RWPE2 (cell line): ENCODE measurements around the gene HM13.

Experiments
- ATAC-seq: fragments of 200-7000 bp; cut with Tn5 transposase; 3 replicates; pipeline ENCODE4 v1.9.1; 2021; ENCODE audit warnings: low read depth
- DNase-seq: peaks from one replicate; pipeline ENCODE4 v3.0.0-alpha.2; 2020; ENCODE audit warnings: low spot score
- H3K27ac ChIP-seq: fragments of 450-650 bp; 2 replicates; pipeline ENCODE4 v1.5.1; 2017; ENCODE audit warnings: mild to moderate bottlenecking; ENCODE audit not compliant: poor library complexity, severe bottlenecking
- H3K27me3 ChIP-seq: fragments of 250-450 bp; sonication (Bioruptor Pico); 2 replicates; pipeline ENCODE4 v1.5.1; 2021; ENCODE audit warnings: mild to moderate bottlenecking, moderate library complexity; ENCODE audit not compliant: insufficient read depth, poor library complexity, severe bottlenecking
- H3K36me3 ChIP-seq: fragments of 250-450 bp; sonication (Bioruptor Pico); 2 replicates; pipeline ENCODE4 v1.5.1; 2020; ENCODE audit warnings: low read depth, mild to moderate bottlenecking, moderate library complexity
- H3K4me1 ChIP-seq: fragments of 250-450 bp; sonication (Bioruptor Pico); 2 replicates; pipeline ENCODE4 v1.5.1; 2021; ENCODE audit warnings: mild to moderate bottlenecking, moderate library complexity; ENCODE audit not compliant: insufficient read depth, poor library complexity, severe bottlenecking
- H3K4me3 ChIP-seq: fragments of 250-450 bp; sonication (Bioruptor Pico); 2 replicates; pipeline ENCODE4 v1.5.1; 2021; ENCODE audit warnings: mild to moderate bottlenecking, moderate library complexity; ENCODE audit not compliant: severe bottlenecking
- H3K9me3 ChIP-seq: fragments of 250-450 bp; sonication (Bioruptor Pico); 2 replicates; pipeline ENCODE4 v1.5.1; 2021; ENCODE audit warnings: mild to moderate bottlenecking, moderate library complexity; ENCODE audit not compliant: severe bottlenecking
- CTCF ChIP-seq: fragments of 450-650 bp; IDR thresholded peaks from one replicate; pipeline ENCODE4 v1.5.1; 2017; ENCODE audit warnings: mild to moderate bottlenecking, moderate library complexity; ENCODE audit not compliant: poor library complexity, severe bottlenecking

The HM13 gene

GRCh38 chr20:31547017-31547675 lies 32.9 kb downstream of the HM13 start:
- peak; percentile 98 for DNase-seq
- Histone ChIP-seq H3K27ac (peak overlapping the region; percentile 65), H3K27me3 (no peaks in the 10 kb centered on the region), H3K4me1 (peaks cover 4% of the 10 kb centered on the region), H3K4me3 (peak overlapping the region; percentile 49), H3K9me3 (no peaks in the 10 kb centered on the region), H3K36me3 (peaks cover 88% of the 10 kb centered on the region)
- TF ChIP-seq CTCF, result peak; percentile 38
- peak; percentile 73 for ATAC-seq

- DNase-seq, result no peak
- Histone ChIP-seq H3K27me3 (no peaks in the 10 kb centered on the region), H3K4me1 (peaks cover 3% of the 10 kb centered on the region), H3K9me3 (no peaks in the 10 kb centered on the region), H3K4me3 (peak overlapping the region; percentile 49), H3K27ac (peak overlapping the region; percentile 65), H3K36me3 (peaks cover 88% of the 10 kb centered on the region)
- TF ChIP-seq CTCF, result no peak
- ATAC-seq, result no peak
These were observed 33.6 kb downstream of the HM13 start for GRCh38 chr20:31547720-31548298.

- no peak for DNase-seq
- TF ChIP-seq CTCF, result no peak
- H3K4me1 ChIP-seq, result peaks cover 3% of the 10 kb centered on the region
- no peaks in the 10 kb centered on the region for H3K27me3 ChIP-seq
- peak overlapping the region; percentile 65 for H3K27ac ChIP-seq
- H3K36me3 ChIP-seq, result peaks cover 90% of the 10 kb centered on the region
- no peaks in the 10 kb centered on the region for H3K9me3 ChIP-seq
- no peak overlapping the region for H3K4me3 ChIP-seq
- no peak for ATAC-seq
These were observed 34.7 kb downstream of the HM13 start for GRCh38 chr20:31548820-31549512.

- H3K4me1 ChIP-seq, result peaks cover 3% of the 10 kb centered on the region
- H3K9me3 ChIP-seq, result no peaks in the 10 kb centered on the region
- no peak overlapping the region for H3K4me3 ChIP-seq
- H3K36me3 ChIP-seq, result peaks cover 90% of the 10 kb centered on the region
- TF ChIP-seq CTCF, result no peak
- DNase-seq (no peak), ATAC-seq (no peak)
- no peaks in the 10 kb centered on the region for H3K27me3 ChIP-seq
- H3K27ac ChIP-seq, result no peak overlapping the region
These were observed 35.3 kb downstream of the HM13 start for GRCh38 chr20:31549513-31549880.

GRCh38 chr20:31550099-31550498 lies 35.9 kb downstream of the HM13 start:
- H3K9me3 ChIP-seq, result no peaks in the 10 kb centered on the region
- H3K36me3 ChIP-seq, result peaks cover 90% of the 10 kb centered on the region
- TF ChIP-seq CTCF, result no peak
- no peak for DNase-seq
- H3K4me1 ChIP-seq, result peaks cover 3% of the 10 kb centered on the region
- no peak overlapping the region for H3K27ac ChIP-seq
- no peaks in the 10 kb centered on the region for H3K27me3 ChIP-seq
- no peak for ATAC-seq
- no peak overlapping the region for H3K4me3 ChIP-seq
